ENCODE measurements around the gene EXOC3.

The EXOC3 gene

DNA sequence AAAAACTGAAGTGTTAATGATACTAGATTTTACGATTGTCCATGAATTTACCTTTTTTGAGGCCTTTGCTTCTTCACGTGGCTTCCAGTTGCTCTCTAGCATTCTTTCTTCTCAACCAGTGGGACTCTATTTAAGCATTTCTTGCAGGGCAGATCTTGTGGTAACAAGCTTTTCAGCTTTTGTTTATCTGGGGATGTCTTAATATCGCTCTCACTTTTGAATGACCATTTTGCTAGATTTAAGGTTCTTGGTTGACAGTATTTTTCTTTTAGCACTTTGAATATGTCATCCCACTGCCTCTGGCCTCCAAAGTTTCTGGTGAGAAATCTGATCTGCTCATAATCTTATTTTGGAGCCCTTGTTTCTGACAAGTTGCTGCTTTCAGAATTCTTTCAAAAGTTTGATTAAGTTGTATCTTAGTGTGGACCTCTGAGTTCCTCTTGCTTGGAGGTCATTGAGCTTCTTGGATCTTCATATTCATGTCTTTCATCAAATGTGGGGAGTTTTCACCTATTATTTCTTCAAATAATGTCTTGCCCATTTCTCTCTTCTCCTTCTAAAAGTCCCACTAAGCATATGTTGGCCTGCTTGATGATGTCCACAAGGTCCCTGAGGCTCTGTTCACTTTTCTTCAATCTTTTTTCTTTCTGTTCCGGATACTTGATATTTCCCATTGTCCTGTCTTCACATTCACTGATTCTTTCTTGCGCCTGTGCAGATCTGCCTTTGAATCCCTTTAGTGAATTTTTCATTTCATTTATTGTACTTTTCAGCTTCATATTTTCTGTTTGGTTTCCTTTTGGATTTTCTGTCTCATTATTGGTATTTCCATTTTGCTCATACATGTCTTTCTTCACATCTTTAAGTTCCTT is 8.8 kb downstream of the EXOC3 start:
- H3K36me3 ChIP-seq: peaks cover 85 to 94% (median 90%) of the 10 kb centered on the region in 3 donors
- H3K4me3 ChIP-seq: no peak overlapping the region
- peaks cover 0 to 12% (median 7%) of the 10 kb centered on the region in 3 donors for H3K9me3 ChIP-seq
- intact Hi-C loops (cut with DNase I; ENCODE audit: low total_unique reads): no loop called here
- H3K4me1 ChIP-seq: peaks cover 0 to 3% (median 0%) of the 10 kb centered on the region in 4 donors
- DNase-seq: no peak
- H3K27me3 ChIP-seq: no peaks in the 10 kb centered on the region
- TF ChIP-seq, protein P1, sequence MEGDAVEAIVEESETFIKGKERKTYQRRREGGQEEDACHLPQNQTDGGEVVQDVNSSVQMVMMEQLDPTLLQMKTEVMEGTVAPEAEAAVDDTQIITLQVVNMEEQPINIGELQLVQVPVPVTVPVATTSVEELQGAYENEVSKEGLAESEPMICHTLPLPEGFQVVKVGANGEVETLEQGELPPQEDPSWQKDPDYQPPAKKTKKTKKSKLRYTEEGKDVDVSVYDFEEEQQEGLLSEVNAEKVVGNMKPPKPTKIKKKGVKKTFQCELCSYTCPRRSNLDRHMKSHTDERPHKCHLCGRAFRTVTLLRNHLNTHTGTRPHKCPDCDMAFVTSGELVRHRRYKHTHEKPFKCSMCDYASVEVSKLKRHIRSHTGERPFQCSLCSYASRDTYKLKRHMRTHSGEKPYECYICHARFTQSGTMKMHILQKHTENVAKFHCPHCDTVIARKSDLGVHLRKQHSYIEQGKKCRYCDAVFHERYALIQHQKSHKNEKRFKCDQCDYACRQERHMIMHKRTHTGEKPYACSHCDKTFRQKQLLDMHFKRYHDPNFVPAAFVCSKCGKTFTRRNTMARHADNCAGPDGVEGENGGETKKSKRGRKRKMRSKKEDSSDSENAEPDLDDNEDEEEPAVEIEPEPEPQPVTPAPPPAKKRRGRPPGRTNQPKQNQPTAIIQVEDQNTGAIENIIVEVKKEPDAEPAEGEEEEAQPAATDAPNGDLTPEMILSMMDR (IDR thresholded peaks at IDR 0.05): no peak
- no peak overlapping the region for H3K27ac ChIP-seq

DNA sequence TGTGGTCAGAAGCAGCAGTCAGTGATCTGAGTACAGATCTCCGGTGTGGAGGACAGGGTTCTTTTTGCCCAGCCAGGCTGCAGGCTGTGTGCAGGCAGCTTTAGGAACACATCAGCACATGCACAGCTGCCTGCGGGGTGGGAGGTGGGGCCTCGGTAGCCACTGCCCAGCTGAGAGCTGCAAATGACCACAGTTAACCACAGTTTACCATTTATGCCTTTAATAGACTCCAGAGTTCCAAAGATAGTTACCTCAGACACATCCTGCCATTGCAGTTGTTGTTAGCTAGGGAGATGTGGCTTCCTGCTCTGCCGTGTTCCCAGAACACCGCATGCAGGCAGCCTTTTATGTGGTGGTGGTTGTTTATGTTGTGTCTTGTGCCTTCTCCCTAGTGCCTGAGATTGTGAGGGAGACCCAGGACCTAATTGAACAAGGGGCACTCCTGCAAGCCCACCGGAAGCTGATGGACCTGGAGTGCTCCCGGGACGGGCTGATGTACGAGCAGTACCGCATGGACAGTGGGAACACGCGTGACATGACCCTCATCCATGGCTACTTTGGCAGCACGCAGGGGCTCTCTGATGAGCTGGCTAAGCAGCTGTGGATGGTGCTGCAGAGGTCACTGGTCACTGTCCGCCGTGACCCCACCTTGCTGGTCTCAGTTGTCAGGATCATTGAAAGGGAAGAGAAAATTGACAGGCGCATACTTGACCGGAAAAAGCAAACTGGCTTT is 10.2 kb downstream of the EXOC3 start:
- Histone ChIP-seq H3K4me1 (peaks cover 0 to under 1% (median 0%) of the 10 kb centered on the region in 4 donors), H3K27me3 (no peaks in the 10 kb centered on the region), H3K36me3 (peaks cover 87 to 94% (median 90%) of the 10 kb centered on the region in 3 donors), H3K9me3 (peaks cover 0 to 12% (median 7%) of the 10 kb centered on the region in 3 donors), H3K27ac (no peak overlapping the region), H3K4me3 (no peak overlapping the region)
- TF ChIP-seq, protein P1 (IDR thresholded peaks at IDR 0.05): no peak
- intact Hi-C loops (cut with DNase I; ENCODE audit: low total_unique reads): no loop called here
- DNase-seq: peak; percentile 5 to 49

DNA sequence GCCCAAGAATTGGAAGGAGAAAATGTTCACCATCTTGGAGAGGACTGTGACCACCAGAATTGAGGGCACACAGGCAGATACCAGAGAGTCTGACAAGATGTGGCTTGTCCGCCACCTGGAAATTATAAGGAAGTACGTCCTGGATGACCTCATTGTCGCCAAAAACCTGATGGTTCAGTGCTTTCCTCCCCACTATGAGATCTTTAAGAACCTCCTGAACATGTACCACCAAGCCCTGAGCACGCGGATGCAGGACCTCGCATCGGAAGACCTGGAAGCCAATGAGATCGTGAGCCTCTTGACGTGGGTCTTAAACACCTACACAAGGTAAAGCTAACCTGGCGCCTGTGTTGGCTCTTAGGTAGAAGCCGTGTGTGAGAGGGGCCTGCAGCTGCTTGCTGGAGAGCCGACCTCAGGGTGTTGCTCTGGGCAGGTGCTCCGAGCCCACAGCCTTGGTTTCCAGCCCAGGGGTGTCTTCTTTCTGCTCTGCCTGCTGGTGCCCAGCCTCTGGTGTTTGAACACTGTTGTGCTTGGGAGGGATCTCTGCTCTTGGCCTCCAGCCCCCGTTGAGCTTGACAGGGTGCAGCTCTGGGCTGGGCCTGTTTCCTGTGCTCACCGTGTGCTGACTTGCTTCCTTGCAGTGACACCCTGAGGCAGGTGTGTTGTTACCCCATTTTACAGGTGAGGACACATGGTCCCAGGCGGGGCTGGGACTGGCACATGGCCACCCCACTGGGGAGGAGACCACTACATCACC is 10.9 kb downstream of the EXOC3 start:
- Histone ChIP-seq H3K4me3 (no peak overlapping the region), H3K36me3 (peaks cover 86 to 94% (median 87%) of the 10 kb centered on the region in 3 donors), H3K4me1 (no peaks in the 10 kb centered on the region), H3K9me3 (peaks cover 0 to 12% (median 7%) of the 10 kb centered on the region in 3 donors), H3K27me3 (no peaks in the 10 kb centered on the region), H3K27ac (no peak overlapping the region)
- intact Hi-C loops (cut with DNase I; ENCODE audit: low total_unique reads): no loop called here
- TF ChIP-seq, protein P1 (IDR thresholded peaks at IDR 0.05): no peak
- peak; percentile 16 to 23 for DNase-seq

DNA sequence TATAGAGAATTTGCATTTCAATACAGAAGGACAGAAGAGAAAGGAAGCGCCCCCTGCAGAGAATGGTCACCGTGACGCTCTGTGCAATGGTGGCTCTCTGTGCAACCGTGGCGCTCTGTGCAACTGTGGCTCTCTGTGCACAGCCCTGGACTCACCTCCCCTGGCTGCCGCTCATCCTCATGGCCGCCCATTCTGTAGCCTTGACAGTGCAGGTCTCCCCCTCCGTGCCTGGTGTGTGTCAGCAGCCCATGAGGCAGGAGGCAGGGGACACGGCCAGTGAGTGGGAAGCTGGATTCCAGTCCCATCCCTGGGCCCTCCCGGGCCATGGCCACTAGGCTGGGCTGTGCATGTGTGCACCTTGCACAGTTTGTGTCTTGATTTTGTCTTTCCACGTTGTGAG is 12.0 kb downstream of the EXOC3 start:
- Histone ChIP-seq H3K9me3 (peaks cover 0 to 12% (median 7%) of the 10 kb centered on the region in 3 donors), H3K4me3 (no peak overlapping the region), H3K36me3 (peaks cover 82 to 93% (median 84%) of the 10 kb centered on the region in 3 donors), H3K4me1 (no peaks in the 10 kb centered on the region), H3K27ac (no peak overlapping the region), H3K27me3 (no peaks in the 10 kb centered on the region)
- peak; percentile 7 to 59 for DNase-seq
- intact Hi-C loops (cut with DNase I; ENCODE audit: low total_unique reads): no loop called here
- TF ChIP-seq, protein P1 (IDR thresholded peaks at IDR 0.05): no peak

DNA sequence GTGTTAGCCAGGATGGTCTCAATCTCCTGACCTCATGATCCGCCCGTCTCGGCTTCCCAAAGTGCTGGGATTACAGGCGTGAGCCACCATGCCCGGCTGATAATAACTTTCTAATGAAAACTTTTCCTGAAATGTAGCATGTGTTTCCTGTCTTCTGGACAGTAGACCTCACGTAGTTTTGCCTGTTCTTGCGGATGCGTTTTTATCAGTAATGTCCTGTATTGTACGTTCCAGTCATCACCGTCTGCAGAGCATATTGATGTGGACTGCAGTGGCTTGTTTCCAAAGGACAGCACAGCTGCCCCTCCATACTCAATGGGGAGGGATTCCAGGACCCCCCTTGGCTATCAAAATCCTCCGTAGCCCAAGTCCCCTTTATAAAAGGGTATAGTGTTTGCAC is 12.8 kb downstream of the EXOC3 start:
- TF ChIP-seq, protein P1 (IDR thresholded peaks at IDR 0.05): no peak
- intact Hi-C loops (cut with DNase I; ENCODE audit: low total_unique reads): no loop called here
- Histone ChIP-seq H3K4me1 (no peaks in the 10 kb centered on the region), H3K36me3 (peaks cover 82 to 94% (median 82%) of the 10 kb centered on the region in 3 donors), H3K4me3 (no peak overlapping the region), H3K27ac (no peak overlapping the region), H3K9me3 (peaks cover 0 to 12% (median 7%) of the 10 kb centered on the region in 3 donors), H3K27me3 (no peaks in the 10 kb centered on the region)
- no peak for DNase-seq
